Loucy (cell line): ENCODE data around the gene PACRG.

Source experiments
- H2AFZ ChIP-seq: fragments of 200-600 bp; sonication (generic); 2 replicates; pipeline ENCODE4 v1.6.0; 2016; ENCODE audit warnings: antibody characterized with exemption, mild to moderate bottlenecking, low read length, moderate library complexity
- H3F3A ChIP-seq: fragments of 200-600 bp; 2 replicates; pipeline ENCODE4 v1.6.0; 2016; ENCODE audit warnings: antibody characterized with exemption, low read depth, mild to moderate bottlenecking
- H3K27me3 ChIP-seq: fragments of 200-600 bp; sonication (generic); 2 replicates; pipeline ENCODE4 v1.6.1; 2014; ENCODE audit warnings: low read length, mild to moderate bottlenecking; ENCODE audit not compliant: insufficient read depth, poor library complexity, severe bottlenecking
- H3K36me3 ChIP-seq: fragments of 200-600 bp; sonication (generic); 2 replicates; pipeline ENCODE4 v1.6.1; 2016; ENCODE audit warnings: low read length; ENCODE audit not compliant: insufficient read depth
- H3K4me1 ChIP-seq: fragments of 200-600 bp; sonication (generic); 2 replicates; pipeline ENCODE4 v1.5.1; 2014; ENCODE audit warnings: low read length, mild to moderate bottlenecking; ENCODE audit not compliant: insufficient read depth, poor library complexity, severe bottlenecking
- H3K4me2 ChIP-seq: fragments of 200-600 bp; sonication (generic); 2 replicates; pipeline ENCODE4 v1.6.0; 2014; ENCODE audit warnings: antibody characterized with exemption, low read length, low read depth, mild to moderate bottlenecking; ENCODE audit not compliant: poor library complexity, severe bottlenecking
- H3K4me3 ChIP-seq: fragments of 200-600 bp; sonication (generic); 2 replicates; pipeline ENCODE4 v1.5.1; 2014; ENCODE audit warnings: low read length, mild to moderate bottlenecking, mixed read lengths; ENCODE audit not compliant: poor library complexity, severe bottlenecking
- H3K79me2 ChIP-seq: fragments of 200-600 bp; sonication (generic); 2 replicates; pipeline ENCODE4 v1.6.1; 2014; ENCODE audit warnings: low read length; ENCODE audit not compliant: insufficient read depth
- H3K9ac ChIP-seq: fragments of 200-600 bp; sonication (generic); 2 replicates; pipeline ENCODE4 v1.6.0; 2014; ENCODE audit warnings: mild to moderate bottlenecking, low read depth, low read length, moderate library complexity; ENCODE audit not compliant: poor library complexity, severe bottlenecking
- H3K9me2 ChIP-seq: fragments of 200-600 bp; sonication (generic); replicated peaks from 2 replicates; pipeline ENCODE4 v1.6.1; 2016; ENCODE audit warnings: low read depth, low read length, mixed read lengths
- H3K9me3 ChIP-seq: fragments of 200-600 bp; sonication (generic); 2 replicates; pipeline ENCODE4 v1.6.1; 2014; ENCODE audit warnings: mild to moderate bottlenecking, antibody characterized with exemption, low read length, low read depth; ENCODE audit not compliant: insufficient read depth
- H4K20me1 ChIP-seq: fragments of 200-600 bp; sonication (generic); 2 replicates; pipeline ENCODE4 v1.6.0; 2014; ENCODE audit warnings: antibody characterized with exemption, low read length, mild to moderate bottlenecking; ENCODE audit not compliant: insufficient read depth, poor library complexity, severe bottlenecking
- CTCF ChIP-seq: fragments of 200-600 bp; sonication (generic); conservative IDR thresholded peaks from 2 replicates; pipeline ENCODE4 v1.5.1; 2014; ENCODE audit warnings: mild to moderate bottlenecking, antibody characterized with exemption, low read length
- EZH2phosphoT487 ChIP-seq: fragments of 200-600 bp; IDR thresholded peaks from 2 replicates; pipeline ENCODE4 v1.6.1; 2018; ENCODE audit warnings: antibody characterized with exemption, mild to moderate bottlenecking, moderate library complexity, borderline replicate concordance

Gene PACRG

DNA sequence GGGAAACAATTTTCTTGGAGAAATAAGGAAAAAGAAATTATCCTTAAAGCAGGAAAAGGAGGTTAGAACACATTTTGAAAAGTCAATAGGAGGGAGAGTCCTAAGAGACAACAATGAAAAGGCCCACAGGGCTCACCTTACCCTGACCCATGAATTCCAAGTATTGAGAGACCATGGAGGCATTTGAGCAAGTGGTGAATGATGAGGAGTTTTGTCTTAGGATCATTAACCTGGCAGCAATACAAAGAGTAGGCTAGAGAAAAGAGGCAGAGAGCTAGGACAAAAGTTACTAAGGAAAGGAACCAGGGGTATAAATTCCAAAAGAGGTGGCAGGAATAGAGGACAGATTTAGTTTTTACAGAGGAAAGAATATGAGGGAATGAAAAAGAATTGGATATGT is 44.7 kb downstream of the PACRG start:
- Histone ChIP-seq H3K36me3 (no peaks in the 10 kb centered on the region), H2AFZ (no peak overlapping the region), H3K4me1 (no peaks in the 10 kb centered on the region), H3K9ac (no peak overlapping the region), H4K20me1 (no peaks in the 10 kb centered on the region), H3K9me2 (no peaks in the 10 kb centered on the region), H3K4me3 (no peak overlapping the region), H3K79me2 (no peaks in the 10 kb centered on the region), H3F3A (no peaks in the 10 kb centered on the region), H3K4me2 (no peak overlapping the region), H3K27me3 (no peaks in the 10 kb centered on the region), H3K9me3 (no peaks in the 10 kb centered on the region)
- no peak for TF ChIP-seq CTCF
- TF ChIP-seq EZH2phosphoT487, result no peak

GRCh38 chr6:162773996-162774395 is 46.2 kb downstream of the PACRG start:
- Histone ChIP-seq H4K20me1 (no peaks in the 10 kb centered on the region), H3K4me3 (no peak overlapping the region), H3K4me1 (no peaks in the 10 kb centered on the region), H3K9me3 (no peaks in the 10 kb centered on the region; the same call in 1 of the 2 replicates), H3K36me3 (no peaks in the 10 kb centered on the region), H3K79me2 (no peaks in the 10 kb centered on the region), H3K9me2 (no peaks in the 10 kb centered on the region), H2AFZ (no peak overlapping the region), H3K27me3 (no peaks in the 10 kb centered on the region), H3K9ac (no peak overlapping the region), H3K4me2 (no peak overlapping the region), H3F3A (no peaks in the 10 kb centered on the region)
- TF ChIP-seq EZH2phosphoT487 (no peak), CTCF (no peak)

GRCh38 chr6:162777091-162777490 is 49.3 kb downstream of the PACRG start:
- H3K79me2 ChIP-seq, result no peaks in the 10 kb centered on the region
- H3K36me3 ChIP-seq, result no peaks in the 10 kb centered on the region
- no peaks in the 10 kb centered on the region; the same call in 1 of the 2 replicates for H3K9me3 ChIP-seq
- no peak overlapping the region for H3K9ac ChIP-seq
- TF ChIP-seq EZH2phosphoT487, result no peak
- no peak for TF ChIP-seq CTCF
- H3K27me3 ChIP-seq, result no peaks in the 10 kb centered on the region
- no peaks in the 10 kb centered on the region for H3K4me1 ChIP-seq
- no peaks in the 10 kb centered on the region for H4K20me1 ChIP-seq
- no peaks in the 10 kb centered on the region for H3F3A ChIP-seq
- H3K4me2 ChIP-seq, result no peak overlapping the region
- no peaks in the 10 kb centered on the region for H3K9me2 ChIP-seq
- H2AFZ ChIP-seq, result no peak overlapping the region
- H3K4me3 ChIP-seq, result no peak overlapping the region
